Measurements from ENCODE around the gene LMO4. TPM values are rescaled to one million over a fixed set of nuclear protein-coding genes. Genes with fewer than 3 reads are reported as not detected.

The LMO4 gene
- total and polyA plus RNA-seq, 2 of the 13 experiments (the other 11 are each of a cell fraction or from before 2014, with no cell fraction given) = 19.3 to 49.9 TPM

- no peak for TF ChIP-seq ZNF407 (CRISPR knock-in tag; IDR thresholded peaks at IDR 0.05; ENCODE audit: not compliant biosample characterization)
- no peak for TF ChIP-seq ZNF44 (CRISPR knock-in tag; IDR thresholded peaks at IDR 0.05)
- no peak for TF ChIP-seq NR2F1 (CRISPR knock-in tag; IDR thresholded peaks at IDR 0.05)
- peak; percentile 68; the same call in 1 of the 2 replicates for TF ChIP-seq HOMEZ (CRISPR knock-in tag; IDR thresholded peaks at IDR 0.05; ENCODE audit: low read depth)
- no peak for TF ChIP-seq ZNF879 (CRISPR knock-in tag; IDR thresholded peaks at IDR 0.05)
- no peak; the same call in 1 of the 2 replicates for TF ChIP-seq ERF (CRISPR knock-in tag; IDR thresholded peaks at IDR 0.05)
- no peak for TF ChIP-seq ELF4 (CRISPR knock-in tag; IDR thresholded peaks at IDR 0.05; ENCODE audit: borderline replicate concordance)
- TF ChIP-seq ZNF589 (CRISPR knock-in tag; conservative IDR thresholded peaks at IDR 0.05) = no peak
- no peak for TF ChIP-seq ZBTB7A (CRISPR knock-in tag; IDR thresholded peaks at IDR 0.05)
- TF ChIP-seq ZSCAN5A (CRISPR knock-in tag; IDR thresholded peaks at IDR 0.05; ENCODE audit: borderline replicate concordance) = no peak
- no peak for TF ChIP-seq ZNF772 (CRISPR knock-in tag; IDR thresholded peaks at IDR 0.05)
- no peak for TF ChIP-seq KAT8 (CRISPR knock-in tag; IDR thresholded peaks at IDR 0.05)
- TF ChIP-seq ZNF431 (CRISPR knock-in tag; IDR thresholded peaks at IDR 0.05; ENCODE audit: borderline replicate concordance, low read depth) = no peak
- no peak for TF ChIP-seq ZFP62 (CRISPR knock-in tag; IDR thresholded peaks at IDR 0.05)
- no peak for TF ChIP-seq FOXC1 (CRISPR knock-in tag; IDR thresholded peaks at IDR 0.05; ENCODE audit: borderline replicate concordance)
- peak; percentile 43; the same call in 1 of the 2 replicates for TF ChIP-seq POGZ (CRISPR knock-in tag; IDR thresholded peaks at IDR 0.05)
These were observed at the start of gene LMO4 (continued) for GRCh38 chr1:87328272-87329050.
